GM10248 (cell line): ENCODE results near the gene MUC12.

Source experiments
- CTCF ChIA-PET: fragments of 300-600 bp; sonication (Branson Sonifier 250); formaldehyde crosslinking; extraction: SDS; loops from one replicate; lab custom pipeline; 2021; ENCODE audit warnings: antibody characterized with exemption; lab: Yijun Ruan, JAX
- POLR2A ChIA-PET: fragments of 350-650 bp; sonication (Branson Sonifier 250); formaldehyde crosslinking; extraction: SDS; loops from one replicate; lab custom pipeline; 2020; ENCODE audit warnings: antibody characterized with exemption; lab: Yijun Ruan, JAX
- DNase-seq: peaks from one replicate; pipeline ENCODE4 v3.0.0; 2012; ENCODE audit errors: extremely low spot score
- CTCF ChIP-seq: IDR thresholded peaks from 2 replicates; pipeline ENCODE4 v1.5.1; 2012; ENCODE audit warnings: mild to moderate bottlenecking, low read depth; ENCODE audit errors: extremely low read depth, missing control alignments, control extremely low read depth

Gene MUC12

GRCh38 chr7:100965723-100966541 lies 3.4 kb upstream of the MUC12 start:
- peak; percentile 97 for DNase-seq
- CTCF ChIA-PET = interaction anchor here (0.6 to 1.1 kb wide), 11 partner anchors 8 to 115 kb away, joined by 3 to 10 read pairs (median 3); no protein-coding TSS in a partner anchor
- POLR2A ChIA-PET = no interaction called here
- TF ChIP-seq CTCF = peak; percentile 99

GRCh38 chr7:100966542-100967291 lies 2.6 kb upstream of the MUC12 start:
- no peak for DNase-seq
- ChIA-PET POLR2A (no interaction called here), CTCF (interaction anchor here (0.7 to 1.1 kb wide), 5 partner anchors 8 to 114 kb away, joined by 3 to 10 read pairs (median 4); no protein-coding TSS in a partner anchor)
- TF ChIP-seq CTCF = no peak

- no peak for DNase-seq
- ChIA-PET POLR2A (no interaction called here), CTCF (no interaction called here)
- TF ChIP-seq CTCF = no peak
These were observed 2.0 kb upstream of the MUC12 start for GRCh38 chr7:100967292-100967863.

GRCh38 chr7:100968031-100968430 lies 1.3 kb upstream of the MUC12 start:
- CTCF ChIA-PET = no interaction called here
- POLR2A ChIA-PET = no interaction called here
- no peak for DNase-seq
- TF ChIP-seq CTCF = no peak

GRCh38 chr7:100968650-100969049 lies 715 bp upstream of the MUC12 start:
- CTCF ChIA-PET = interaction anchor here (1.0 kb wide), 1 partner anchor 90 kb away, joined by 4 read pairs; no protein-coding TSS in a partner anchor

More at GRCh38 chr7:100968650-100969049, 715 bp upstream of the MUC12 start:
- no peak for TF ChIP-seq CTCF
- no peak for DNase-seq
- POLR2A ChIA-PET = no interaction called here
